WTC11 (cell line): Measurements from ENCODE around the gene DYNC1I1. TPM values are rescaled to one million over a fixed set of nuclear protein-coding genes. Genes with fewer than 3 reads are reported as not detected.

Experiments
- ATAC-seq: fragments of 200-7000 bp; cut with Tn5 transposase; 2 replicates; pipeline ENCODE4 v1.10.0; 2021; ENCODE audit warnings: mild to moderate bottlenecking, moderate library complexity
- CTCF ChIA-PET: fragments of 300-600 bp; sonication (Branson Sonifier 250); formaldehyde crosslinking; loops from one replicate; lab custom pipeline; 2021; ENCODE audit warnings: antibody characterized with exemption; lab: Charles Lee
- POLR2A ChIA-PET: fragments of 350-600 bp; sonication (Branson Sonifier 250); formaldehyde crosslinking; loops from one replicate; lab custom pipeline; 2021; ENCODE audit warnings: antibody characterized with exemption; lab: Charles Lee
- DNase-seq: peaks from one replicate; pipeline ENCODE4 v3.0.0; 2021; ENCODE audit warnings: low spot score
- H3K27ac Mint-ChIP-seq: 2 replicates; pipeline ENCODE4 v1.8.0; 2021; ENCODE audit warnings: mixed read lengths
- H3K27me3 Mint-ChIP-seq: 2 replicates; pipeline ENCODE4 v1.8.0; 2021; ENCODE audit warnings: low read depth, mild to moderate bottlenecking, moderate library complexity, mixed read lengths
- H3K36me3 Mint-ChIP-seq: 2 replicates; pipeline ENCODE4 v1.8.0; 2021; ENCODE audit warnings: mixed read lengths
- H3K4me1 Mint-ChIP-seq: 2 replicates; pipeline ENCODE4 v1.8.0; 2022; ENCODE audit warnings: mixed read lengths
- H3K4me3 Mint-ChIP-seq: 2 replicates; pipeline ENCODE4 v1.8.0; 2021; ENCODE audit warnings: mild to moderate bottlenecking, moderate library complexity, mixed read lengths
- H3K9me3 Mint-ChIP-seq: 2 replicates; pipeline ENCODE4 v1.8.0; 2021; ENCODE audit warnings: mixed read lengths
- ATF1 ChIP-seq: sonication (generic); formaldehyde crosslinking; IDR thresholded peaks from 2 replicates; pipeline ENCODE4 v1.8.1; 2023; ENCODE audit warnings: mild to moderate bottlenecking, moderate library complexity, missing genetic modification reagents
- CBFB ChIP-seq: sonication (generic); formaldehyde crosslinking; IDR thresholded peaks from 2 replicates; pipeline ENCODE4 v1.8.1; 2022; ENCODE audit warnings: mild to moderate bottlenecking, low read depth, missing genetic modification reagents
- ESRRA ChIP-seq: sonication (generic); formaldehyde crosslinking; IDR thresholded peaks from 2 replicates; pipeline ENCODE4 v1.8.1; 2022; ENCODE audit warnings: mild to moderate bottlenecking, missing genetic modification reagents, borderline replicate concordance
- ETV6 ChIP-seq: sonication (generic); formaldehyde crosslinking; IDR thresholded peaks from 2 replicates; pipeline ENCODE4 v1.8.1; 2022; ENCODE audit warnings: mild to moderate bottlenecking, missing genetic modification reagents
- GRHL2 ChIP-seq: fragments of 250-450 bp; sonication (Bioruptor Pico); IDR thresholded peaks from 2 replicates; pipeline ENCODE4 v1.8.0; 2022; ENCODE audit warnings: mild to moderate bottlenecking, moderate library complexity; ENCODE audit not compliant: insufficient replicate concordance, severe bottlenecking
- HMGA2 ChIP-seq: fragments of 250-450 bp; sonication (Bioruptor Pico); IDR thresholded peaks from 2 replicates; pipeline ENCODE4 v1.4.0; 2021; ENCODE audit warnings: mild to moderate bottlenecking, moderate library complexity
- HMGXB4 ChIP-seq: sonication (generic); formaldehyde crosslinking; IDR thresholded peaks from 2 replicates; pipeline ENCODE4 v1.8.1; 2023; ENCODE audit warnings: mild to moderate bottlenecking, moderate library complexity, missing genetic modification reagents
- IRF2 ChIP-seq: sonication (generic); formaldehyde crosslinking; IDR thresholded peaks from 2 replicates; pipeline ENCODE4 v1.8.0; 2022; ENCODE audit warnings: low read depth, missing genetic modification reagents, borderline replicate concordance
- JUN ChIP-seq: sonication (generic); formaldehyde crosslinking; IDR thresholded peaks from 2 replicates; pipeline ENCODE4 v1.8.0; 2023; ENCODE audit warnings: mild to moderate bottlenecking, missing genetic modification reagents
- RELA ChIP-seq: sonication (generic); formaldehyde crosslinking; IDR thresholded peaks from 2 replicates; pipeline ENCODE4 v1.8.1; 2022; ENCODE audit warnings: missing genetic modification reagents, mild to moderate bottlenecking, borderline replicate concordance
- SMAD4 ChIP-seq: sonication (generic); formaldehyde crosslinking; IDR thresholded peaks from 2 replicates; pipeline ENCODE4 v1.8.0; 2022; ENCODE audit warnings: mild to moderate bottlenecking, missing genetic modification reagents
- STAT6 ChIP-seq: sonication (generic); formaldehyde crosslinking; conservative IDR thresholded peaks from 2 replicates; pipeline ENCODE4 v1.8.1; 2023; ENCODE audit warnings: mild to moderate bottlenecking, low read depth, missing genetic modification reagents, moderate library complexity
- USF1 ChIP-seq: sonication (generic); formaldehyde crosslinking; IDR thresholded peaks from 2 replicates; pipeline ENCODE4 v1.8.0; 2022; ENCODE audit warnings: mild to moderate bottlenecking, missing genetic modification reagents
- ZNF138 ChIP-seq: sonication (generic); formaldehyde crosslinking; conservative IDR thresholded peaks from 2 replicates; pipeline ENCODE4 v1.8.1; 2022; ENCODE audit warnings: mild to moderate bottlenecking, moderate library complexity, missing genetic modification reagents
- ZNF232 ChIP-seq: sonication (generic); formaldehyde crosslinking; IDR thresholded peaks from 2 replicates; pipeline ENCODE4 v1.8.0; 2022; ENCODE audit warnings: mild to moderate bottlenecking, missing genetic modification reagents
- ZNF263 ChIP-seq: sonication (generic); formaldehyde crosslinking; IDR thresholded peaks from 2 replicates; pipeline ENCODE4 v1.8.1; 2022; ENCODE audit warnings: low read depth, mild to moderate bottlenecking, moderate library complexity, missing genetic modification reagents
- ZNF317 ChIP-seq: sonication (generic); formaldehyde crosslinking; IDR thresholded peaks from 2 replicates; pipeline ENCODE4 v1.8.1; 2023; ENCODE audit warnings: low read depth, mild to moderate bottlenecking, moderate library complexity, missing genetic modification reagents, borderline replicate concordance
- total RNA-seq: library from RNA; stranded (reverse); gene quantifications from 3 replicates; pipeline ENCODE4 v1.2.3, GENCODE V29; 2021
- TF ChIP-seq, protein P1 (sequence below): sonication (generic); formaldehyde crosslinking; IDR thresholded peaks from 2 replicates; pipeline ENCODE4 v1.8.0; 2022; ENCODE audit warnings: mild to moderate bottlenecking, missing genetic modification reagents
- TF ChIP-seq, protein P2 (sequence below): sonication (generic); formaldehyde crosslinking; IDR thresholded peaks from 2 replicates; pipeline ENCODE4 v1.8.0; 2022; ENCODE audit warnings: mild to moderate bottlenecking, missing genetic modification reagents
- TF ChIP-seq, protein P3 (sequence below): fragments of 200-600 bp; IDR thresholded peaks from 2 replicates; pipeline ENCODE4 v1.8.0; 2022; ENCODE audit warnings: antibody characterized with exemption

Gene DYNC1I1
- total RNA-seq, 1 experiment from 2014 or later = 2.8 TPM

GRCh38 chr7:95980167-95980566 lies 207.8 kb downstream of the DYNC1I1 start:
- TF ChIP-seq HMGA2 (CRISPR knock-in tag) = no peak
- TF ChIP-seq, all 79 proteins: peak for 0
- no peak for ATAC-seq
- H3K9me3 Mint-ChIP-seq = no peaks in the 10 kb centered on the region
- H3K4me1 Mint-ChIP-seq = peaks cover 5% of the 10 kb centered on the region
- no peaks in the 10 kb centered on the region for H3K36me3 Mint-ChIP-seq
- no peak overlapping the region for H3K27ac Mint-ChIP-seq
- no peak overlapping the region for H3K4me3 Mint-ChIP-seq
- ChIA-PET POLR2A (no interaction called here), CTCF (no interaction called here)
- DNase-seq = no peak
- no peaks in the 10 kb centered on the region for H3K27me3 Mint-ChIP-seq

- Mint-ChIP-seq H3K4me3 (no peak overlapping the region), H3K4me1 (peaks cover 5% of the 10 kb centered on the region), H3K36me3 (no peaks in the 10 kb centered on the region), H3K9me3 (no peaks in the 10 kb centered on the region), H3K27ac (no peak overlapping the region), H3K27me3 (no peaks in the 10 kb centered on the region)
- ATAC-seq (no peak), DNase-seq (no peak)
- CTCF ChIA-PET = no interaction called here
- TF ChIP-seq, protein P1, sequence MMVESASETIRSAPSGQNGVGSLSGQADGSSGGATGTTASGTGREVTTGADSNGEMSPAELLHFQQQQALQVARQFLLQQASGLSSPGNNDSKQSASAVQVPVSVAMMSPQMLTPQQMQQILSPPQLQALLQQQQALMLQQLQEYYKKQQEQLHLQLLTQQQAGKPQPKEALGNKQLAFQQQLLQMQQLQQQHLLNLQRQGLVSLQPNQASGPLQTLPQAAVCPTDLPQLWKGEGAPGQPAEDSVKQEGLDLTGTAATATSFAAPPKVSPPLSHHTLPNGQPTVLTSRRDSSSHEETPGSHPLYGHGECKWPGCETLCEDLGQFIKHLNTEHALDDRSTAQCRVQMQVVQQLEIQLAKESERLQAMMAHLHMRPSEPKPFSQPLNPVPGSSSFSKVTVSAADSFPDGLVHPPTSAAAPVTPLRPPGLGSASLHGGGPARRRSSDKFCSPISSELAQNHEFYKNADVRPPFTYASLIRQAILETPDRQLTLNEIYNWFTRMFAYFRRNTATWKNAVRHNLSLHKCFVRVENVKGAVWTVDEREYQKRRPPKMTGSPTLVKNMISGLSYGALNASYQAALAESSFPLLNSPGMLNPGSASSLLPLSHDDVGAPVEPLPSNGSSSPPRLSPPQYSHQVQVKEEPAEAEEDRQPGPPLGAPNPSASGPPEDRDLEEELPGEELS (CRISPR knock-in tag) = no peak
- no peak for TF ChIP-seq GRHL2 (CRISPR knock-in tag)
- TF ChIP-seq ZNF232 = no peak
- no peak for TF ChIP-seq SMAD4 (CRISPR knock-in tag)
- TF ChIP-seq ZNF138 = no peak
- no peak for TF ChIP-seq ATF1 (CRISPR knock-in tag)
- no peak for TF ChIP-seq USF1 (CRISPR knock-in tag)
- no peak for TF ChIP-seq ZNF263 (CRISPR knock-in tag)
- TF ChIP-seq, protein P2, sequence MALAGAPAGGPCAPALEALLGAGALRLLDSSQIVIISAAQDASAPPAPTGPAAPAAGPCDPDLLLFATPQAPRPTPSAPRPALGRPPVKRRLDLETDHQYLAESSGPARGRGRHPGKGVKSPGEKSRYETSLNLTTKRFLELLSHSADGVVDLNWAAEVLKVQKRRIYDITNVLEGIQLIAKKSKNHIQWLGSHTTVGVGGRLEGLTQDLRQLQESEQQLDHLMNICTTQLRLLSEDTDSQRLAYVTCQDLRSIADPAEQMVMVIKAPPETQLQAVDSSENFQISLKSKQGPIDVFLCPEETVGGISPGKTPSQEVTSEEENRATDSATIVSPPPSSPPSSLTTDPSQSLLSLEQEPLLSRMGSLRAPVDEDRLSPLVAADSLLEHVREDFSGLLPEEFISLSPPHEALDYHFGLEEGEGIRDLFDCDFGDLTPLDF (CRISPR knock-in tag) = no peak
- TF ChIP-seq ZNF317 (CRISPR knock-in tag) = no peak
- TF ChIP-seq IRF2 (CRISPR knock-in tag) = no peak
- TF ChIP-seq JUN (CRISPR knock-in tag) = no peak
- no peak for TF ChIP-seq ETV6 (CRISPR knock-in tag)
- TF ChIP-seq RELA (CRISPR knock-in tag) = no peak
- no peak for TF ChIP-seq HMGXB4 (CRISPR knock-in tag)
- TF ChIP-seq CBFB (CRISPR knock-in tag) = no peak
- no peak for TF ChIP-seq STAT6 (CRISPR knock-in tag)
- no peak for TF ChIP-seq ESRRA (CRISPR knock-in tag)
- TF ChIP-seq, protein P3, sequence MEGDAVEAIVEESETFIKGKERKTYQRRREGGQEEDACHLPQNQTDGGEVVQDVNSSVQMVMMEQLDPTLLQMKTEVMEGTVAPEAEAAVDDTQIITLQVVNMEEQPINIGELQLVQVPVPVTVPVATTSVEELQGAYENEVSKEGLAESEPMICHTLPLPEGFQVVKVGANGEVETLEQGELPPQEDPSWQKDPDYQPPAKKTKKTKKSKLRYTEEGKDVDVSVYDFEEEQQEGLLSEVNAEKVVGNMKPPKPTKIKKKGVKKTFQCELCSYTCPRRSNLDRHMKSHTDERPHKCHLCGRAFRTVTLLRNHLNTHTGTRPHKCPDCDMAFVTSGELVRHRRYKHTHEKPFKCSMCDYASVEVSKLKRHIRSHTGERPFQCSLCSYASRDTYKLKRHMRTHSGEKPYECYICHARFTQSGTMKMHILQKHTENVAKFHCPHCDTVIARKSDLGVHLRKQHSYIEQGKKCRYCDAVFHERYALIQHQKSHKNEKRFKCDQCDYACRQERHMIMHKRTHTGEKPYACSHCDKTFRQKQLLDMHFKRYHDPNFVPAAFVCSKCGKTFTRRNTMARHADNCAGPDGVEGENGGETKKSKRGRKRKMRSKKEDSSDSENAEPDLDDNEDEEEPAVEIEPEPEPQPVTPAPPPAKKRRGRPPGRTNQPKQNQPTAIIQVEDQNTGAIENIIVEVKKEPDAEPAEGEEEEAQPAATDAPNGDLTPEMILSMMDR = no peak
- POLR2A ChIA-PET = no interaction called here
These were observed 208.4 kb downstream of the DYNC1I1 start for GRCh38 chr7:95980706-95981105.
